HG03064 (cell line): Measurements from ENCODE around the gene IGF2BP1.
"Not testable (repeated sequence)": the region's sequence is repeated elsewhere in the genome, so short reads cannot be mapped to it uniquely, and the experiment has no call there.

Source experiments
- ATAC-seq: cut with Tn5 transposase; IDR thresholded peaks from one replicate; pipeline ENCODE4 v1.9.1; 2021; ENCODE audit warnings: low read depth; ENCODE audit not compliant: unreplicated experiment

Gene IGF2BP1

DNA sequence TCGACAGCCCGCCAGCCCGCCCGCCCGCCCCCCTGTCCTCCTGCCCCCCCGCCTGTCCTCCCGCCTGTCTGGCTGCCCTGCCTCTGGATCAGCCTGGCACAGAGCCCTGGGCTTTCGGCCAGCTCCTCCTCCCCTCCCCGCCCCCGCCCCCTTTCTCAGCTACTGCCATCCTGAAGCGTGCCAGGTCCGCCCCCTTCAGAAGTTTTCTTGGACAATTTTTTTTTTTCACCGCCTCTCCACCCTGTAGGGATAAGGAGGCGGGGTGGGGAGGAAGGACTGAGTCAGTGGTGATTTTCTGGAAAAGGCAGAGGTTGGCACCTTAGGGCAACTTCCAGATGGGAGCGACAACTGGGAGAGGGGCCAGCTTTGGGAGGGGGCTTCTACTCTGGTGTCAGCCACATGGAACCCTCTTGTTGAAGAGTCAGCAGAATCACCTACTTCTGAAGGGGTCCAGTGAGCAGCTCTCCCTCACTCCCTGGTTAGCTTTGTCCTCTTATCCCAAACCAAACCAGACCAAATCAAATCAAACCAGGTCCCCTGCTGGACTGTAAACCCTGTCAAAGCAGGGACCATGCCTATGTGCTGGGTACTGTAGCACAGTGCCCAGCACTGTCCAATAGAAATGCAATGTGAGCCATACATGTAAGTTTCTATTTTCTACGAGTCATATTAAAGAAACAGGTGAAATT lies 19.7 kb downstream of the IGF2BP1 start:
- ATAC-seq: no peak

DNA sequence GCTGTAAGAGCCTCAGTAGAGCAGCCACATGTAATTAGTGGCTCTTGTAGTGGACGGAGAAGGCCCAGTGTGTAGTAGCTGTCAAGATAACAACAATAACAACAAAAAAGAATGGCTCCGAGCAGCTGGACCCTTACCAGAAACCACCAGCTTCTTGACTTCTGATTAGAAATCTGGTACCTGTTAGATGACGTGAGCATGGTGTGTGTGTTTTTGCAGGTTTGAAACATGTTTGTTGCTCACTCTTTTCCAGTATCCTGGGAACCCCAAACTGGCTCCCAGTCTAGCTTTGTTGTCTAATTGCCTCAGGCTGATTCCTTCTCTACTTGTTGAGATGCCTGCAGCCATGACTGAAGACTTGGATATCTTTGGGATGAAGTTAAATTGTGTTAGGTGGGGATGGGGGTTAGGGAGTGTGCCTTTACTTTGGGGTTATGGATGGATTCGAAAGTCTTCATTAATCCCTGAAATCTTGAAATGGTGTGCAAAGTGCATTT lies 21.0 kb downstream of the IGF2BP1 start:
- no peak for ATAC-seq

DNA sequence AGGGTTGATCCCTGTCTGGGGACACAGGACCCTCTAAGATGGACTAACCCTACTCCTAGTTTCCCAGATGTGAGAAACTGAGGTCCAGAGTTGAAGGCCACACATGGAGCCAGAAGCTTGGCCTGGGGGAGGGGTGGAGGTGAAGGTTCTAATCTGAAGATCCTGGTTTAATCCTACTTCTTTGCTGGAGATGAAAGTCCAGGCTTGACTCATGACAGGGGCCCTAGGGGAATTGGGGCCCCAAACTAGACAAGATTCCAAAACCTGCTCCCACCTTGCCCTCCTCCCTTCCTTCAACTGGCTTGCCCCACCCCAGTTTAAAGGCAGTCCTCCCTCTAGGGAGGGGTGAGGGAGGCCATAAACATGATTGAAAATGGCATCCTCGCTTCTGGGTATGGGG lies 21.6 kb downstream of the IGF2BP1 start:
- ATAC-seq: no peak

DNA sequence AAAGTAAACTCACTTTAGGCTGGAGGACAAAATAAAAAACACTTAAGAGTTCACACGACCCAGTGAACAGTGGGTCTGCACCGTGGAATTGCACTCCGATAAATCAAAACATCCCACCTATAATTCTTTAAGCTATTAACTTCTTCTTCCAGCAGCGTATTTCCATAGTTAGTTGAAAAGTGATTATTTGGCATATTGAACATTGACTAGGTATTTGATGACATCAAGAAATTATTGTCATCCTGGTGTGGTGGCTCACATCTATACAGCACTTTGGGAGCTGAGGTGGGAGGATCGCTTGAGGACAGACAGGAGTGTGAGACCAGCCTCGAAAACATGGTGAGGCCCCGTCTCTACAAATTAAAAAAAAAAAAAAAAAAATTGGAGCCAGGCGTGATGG lies 23.4 kb downstream of the IGF2BP1 start:
- no peak for ATAC-seq

DNA sequence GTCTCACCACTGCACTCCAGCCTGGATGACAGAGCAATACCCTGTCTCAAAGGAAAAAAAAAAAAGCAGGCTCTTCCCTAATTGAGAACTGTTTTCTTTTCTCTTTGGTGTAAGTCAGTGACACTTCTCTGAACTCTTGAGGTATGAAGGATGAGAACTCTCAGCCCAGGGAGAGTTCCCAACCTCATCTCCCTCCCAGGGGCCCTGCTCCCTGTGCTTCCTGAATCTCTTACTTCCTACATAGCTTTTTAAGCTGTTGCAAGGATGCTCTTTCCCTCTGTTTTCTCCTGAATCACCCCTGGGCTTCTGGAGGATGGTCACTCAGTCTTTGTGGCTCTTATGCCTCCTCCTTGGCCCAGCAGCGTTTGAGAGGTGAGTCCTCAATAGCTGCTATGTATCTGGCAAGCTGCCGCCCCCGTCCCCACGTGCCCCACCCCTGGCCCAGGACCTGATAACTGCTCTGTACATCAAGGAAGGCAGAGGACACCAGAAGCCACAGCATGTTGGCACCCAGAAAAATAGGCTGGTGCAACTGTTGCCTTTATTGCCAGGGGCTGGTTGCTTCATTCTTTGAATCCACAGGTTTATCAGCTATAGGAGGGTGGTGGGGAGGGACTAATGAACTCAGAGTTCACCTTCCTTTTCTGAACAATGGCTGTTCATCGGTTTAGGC lies 24.0 kb downstream of the IGF2BP1 start:
- ATAC-seq: no peak

DNA sequence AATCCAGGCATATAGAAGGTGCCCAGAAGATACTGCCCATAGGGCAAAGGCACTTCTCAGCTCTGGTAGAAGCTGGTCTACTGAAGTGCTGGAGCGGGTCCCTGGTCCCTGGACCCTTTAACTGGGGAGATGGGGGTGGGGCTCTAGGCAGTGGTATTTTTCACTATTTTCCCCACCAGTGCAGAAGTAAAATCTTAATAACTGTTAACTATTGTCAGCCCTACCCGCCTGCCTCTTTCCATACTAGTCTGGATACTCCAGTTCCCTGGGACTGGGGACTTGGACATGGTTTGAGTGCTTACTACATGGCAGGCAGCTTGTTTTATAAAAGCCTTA lies 24.6 kb downstream of the IGF2BP1 start:
- ATAC-seq: no peak

DNA sequence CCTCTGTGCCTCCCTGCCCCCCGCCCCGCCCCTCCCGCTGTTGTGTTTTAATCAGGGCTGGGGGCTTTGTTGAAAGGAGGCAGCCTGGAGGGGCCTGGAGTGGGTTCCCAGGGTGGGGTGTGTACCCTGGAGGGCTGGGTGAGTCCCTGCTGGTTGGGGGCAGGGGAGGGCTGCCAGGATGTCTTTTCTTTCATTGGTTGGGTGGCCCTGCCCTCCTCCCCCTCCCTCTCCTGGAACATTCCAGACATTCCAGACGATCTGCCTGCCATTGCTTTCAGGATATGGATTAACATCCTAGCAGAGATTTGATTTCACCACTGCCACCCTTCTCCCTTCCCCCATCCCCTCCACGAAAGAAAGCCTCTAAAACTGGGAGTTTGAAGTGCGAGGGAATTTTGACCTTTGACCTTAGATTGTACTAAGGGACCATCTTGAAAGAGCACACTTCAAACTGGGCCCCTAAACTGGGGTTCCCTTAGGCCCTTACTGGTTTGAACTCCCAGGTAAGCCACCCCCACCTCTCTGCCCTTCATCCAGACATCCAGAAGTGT lies 25.3 kb downstream of the IGF2BP1 start:
- no peak for ATAC-seq

DNA sequence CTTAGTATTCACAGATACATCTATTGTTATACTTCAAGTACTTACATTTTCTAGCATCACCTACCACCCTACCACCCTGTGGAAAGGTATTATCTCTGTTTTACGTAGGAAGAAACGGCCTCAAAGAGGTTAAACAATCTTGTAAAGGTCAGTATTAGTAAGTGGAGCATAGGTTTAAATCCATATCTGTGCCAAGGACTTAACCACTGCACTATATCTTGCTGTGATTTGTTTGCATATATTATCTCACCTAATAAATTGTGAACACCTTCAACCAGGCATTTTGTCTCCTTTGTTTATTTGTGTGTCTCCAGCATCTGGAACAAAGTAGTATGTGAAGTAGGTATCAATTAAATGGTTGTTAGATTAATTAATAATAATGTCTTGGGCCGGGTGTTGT lies 27.3 kb downstream of the IGF2BP1 start:
- ATAC-seq: no peak

DNA sequence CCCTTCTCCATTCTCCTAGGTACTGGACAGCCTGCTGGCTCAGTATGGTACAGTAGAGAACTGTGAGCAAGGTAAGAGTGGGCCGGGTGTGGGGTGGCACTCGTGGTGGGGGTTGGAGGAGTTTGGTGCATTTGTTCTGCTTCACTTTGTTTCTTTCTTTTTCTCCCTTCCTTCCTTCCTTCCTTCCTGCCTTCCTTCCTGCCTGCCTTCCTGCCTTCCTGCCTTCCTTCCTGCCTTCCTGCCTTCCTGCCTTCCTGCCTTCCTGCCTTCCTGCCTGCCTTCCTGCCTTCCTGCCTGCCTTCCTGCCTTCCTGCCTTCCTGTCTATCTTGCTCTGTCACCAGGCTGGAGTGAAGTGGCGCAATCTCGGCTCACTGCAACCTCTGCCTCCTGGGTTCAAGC lies 29.3 kb downstream of the IGF2BP1 start:
- not testable (repeated sequence) for ATAC-seq

DNA sequence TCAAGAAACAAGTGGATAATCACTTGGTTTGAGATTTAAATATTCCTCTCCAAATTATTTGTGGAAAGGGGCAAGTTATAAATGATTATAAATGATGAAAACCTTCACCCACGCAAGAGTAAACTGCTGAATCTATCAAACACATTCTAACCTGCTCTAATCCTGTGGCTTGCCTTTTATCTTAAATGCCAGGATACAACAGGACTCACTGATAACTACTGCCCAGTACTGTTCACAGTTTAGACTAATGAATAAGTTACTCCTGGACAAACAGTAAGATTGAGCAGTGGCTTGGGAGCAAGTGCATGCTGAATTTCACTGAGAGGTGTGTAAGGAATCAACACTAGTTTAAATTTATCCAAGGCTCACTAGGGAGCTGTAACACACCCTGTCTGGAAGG lies 31.1 kb downstream of the IGF2BP1 start:
- no peak for ATAC-seq

DNA sequence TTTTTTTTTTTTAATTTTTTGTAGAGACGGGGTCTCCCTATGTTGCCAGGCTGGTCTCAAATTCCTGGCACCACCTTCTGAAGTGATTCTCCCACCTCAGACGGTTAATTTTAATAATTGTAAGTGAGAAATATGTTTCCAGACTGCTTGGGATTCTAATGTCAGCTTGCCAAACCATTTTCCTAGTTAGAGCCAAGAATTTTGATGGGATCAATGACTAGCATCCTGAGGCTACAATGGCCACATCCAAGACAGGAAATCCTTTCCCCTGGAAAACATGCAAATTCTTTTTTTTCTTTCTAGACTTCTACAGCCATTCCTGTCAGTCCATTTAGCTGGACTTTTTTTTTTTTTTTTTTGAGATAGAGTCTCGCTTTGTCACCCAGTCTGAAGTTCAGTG lies 32.6 kb downstream of the IGF2BP1 start:
- no peak for ATAC-seq

DNA sequence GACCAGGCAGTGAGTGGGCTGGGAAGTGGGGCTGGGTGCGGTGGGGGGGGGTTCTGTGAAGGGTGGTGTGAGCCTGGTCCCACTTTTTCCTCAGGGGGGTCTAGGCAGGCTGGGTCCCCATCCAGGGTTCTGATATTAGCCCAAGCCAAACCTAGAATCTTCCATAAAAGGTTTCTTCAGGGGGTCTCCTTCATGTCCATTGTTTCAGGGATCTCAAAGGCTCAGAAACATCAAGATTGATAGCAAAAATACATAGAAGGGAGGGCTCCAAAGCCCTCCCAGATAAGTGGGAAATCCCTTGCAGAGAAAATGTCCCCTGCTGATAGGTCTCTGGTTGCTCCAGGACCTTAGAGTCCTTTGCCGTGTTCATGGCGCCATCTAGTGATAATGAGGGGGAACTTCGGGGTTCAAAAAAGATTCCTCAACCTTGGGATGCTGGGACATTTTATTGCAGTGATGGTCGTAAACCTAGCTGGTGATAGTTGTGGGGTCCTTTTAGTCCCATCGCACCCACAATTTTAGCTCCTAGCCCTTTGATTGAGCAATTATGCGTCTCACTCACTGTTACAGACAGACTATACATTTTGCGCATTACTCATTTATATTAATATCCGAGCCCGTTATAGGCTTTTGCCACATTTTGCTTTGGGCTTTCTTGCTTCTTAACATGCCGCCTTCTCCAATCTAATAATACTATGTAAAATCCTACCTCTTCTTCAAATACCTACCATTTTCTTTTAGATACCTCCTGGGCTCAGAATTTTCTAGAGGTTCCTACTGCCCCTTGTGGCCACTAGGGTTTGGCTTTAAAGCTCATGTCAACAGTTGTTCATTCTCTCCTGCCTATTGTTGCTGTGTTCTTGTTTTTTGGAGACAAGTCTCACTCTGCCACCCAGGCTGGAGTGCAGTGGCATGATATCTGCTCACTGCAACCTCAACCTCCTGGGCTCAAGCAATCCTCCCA lies 35.1 kb downstream of the IGF2BP1 start:
- ATAC-seq: no peak

DNA sequence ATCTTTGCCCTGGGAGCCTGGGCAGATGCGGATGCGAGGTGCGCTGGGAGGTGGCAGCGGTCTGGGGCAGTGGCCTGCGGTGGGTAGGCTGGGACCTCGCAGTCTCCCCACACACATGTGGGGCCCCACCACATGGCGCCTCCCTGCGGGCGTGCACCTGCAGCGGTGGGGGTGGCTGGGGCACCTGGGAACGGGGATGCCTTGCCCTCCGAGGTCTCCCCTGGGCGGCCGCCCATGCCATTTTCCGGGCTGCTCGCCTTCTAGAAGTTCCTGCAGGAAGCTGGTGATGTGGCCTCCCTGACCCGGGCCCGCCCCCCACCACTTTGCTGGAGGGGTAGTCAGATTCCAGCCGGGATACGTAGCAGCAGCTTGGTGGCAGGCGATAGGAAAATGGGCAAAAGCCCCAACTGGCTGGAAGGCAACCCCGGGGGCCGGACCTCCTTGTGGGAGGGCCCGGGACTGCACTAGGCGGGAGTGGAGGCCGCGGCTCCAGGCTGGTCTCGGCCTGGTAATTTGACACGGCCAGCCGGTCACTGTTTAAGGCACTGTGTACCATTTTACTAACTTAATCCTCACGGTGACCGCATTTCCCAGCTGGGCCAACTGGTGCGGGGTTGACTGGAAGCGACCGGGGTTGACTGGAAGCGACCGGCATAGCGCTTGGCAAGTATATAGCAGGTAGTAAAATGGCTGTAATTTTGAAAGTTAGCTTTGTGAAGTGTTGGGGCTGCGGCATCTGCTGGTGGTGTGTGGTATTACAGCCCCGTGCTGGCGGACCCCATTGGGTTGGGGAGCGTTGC lies 38.5 kb downstream of the IGF2BP1 start:
- no peak for ATAC-seq

DNA sequence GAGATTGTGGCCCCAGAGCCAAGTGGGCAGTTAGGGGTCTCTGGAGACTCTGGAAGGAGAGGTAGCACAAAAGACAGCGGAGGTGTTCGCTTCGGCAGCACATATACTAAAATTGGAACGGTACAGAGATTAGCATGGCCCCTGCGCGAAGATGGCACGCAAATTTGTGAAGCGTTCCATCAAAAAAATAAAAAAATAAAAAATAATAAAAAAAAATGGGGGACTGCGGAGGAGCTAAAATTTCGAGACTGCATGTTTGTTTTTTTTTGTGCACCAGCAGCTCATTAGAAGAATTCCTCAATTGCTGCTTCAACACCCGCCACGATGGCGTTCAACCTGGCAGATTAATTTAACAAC lies 39.1 kb downstream of the IGF2BP1 start:
- ATAC-seq: no peak

DNA sequence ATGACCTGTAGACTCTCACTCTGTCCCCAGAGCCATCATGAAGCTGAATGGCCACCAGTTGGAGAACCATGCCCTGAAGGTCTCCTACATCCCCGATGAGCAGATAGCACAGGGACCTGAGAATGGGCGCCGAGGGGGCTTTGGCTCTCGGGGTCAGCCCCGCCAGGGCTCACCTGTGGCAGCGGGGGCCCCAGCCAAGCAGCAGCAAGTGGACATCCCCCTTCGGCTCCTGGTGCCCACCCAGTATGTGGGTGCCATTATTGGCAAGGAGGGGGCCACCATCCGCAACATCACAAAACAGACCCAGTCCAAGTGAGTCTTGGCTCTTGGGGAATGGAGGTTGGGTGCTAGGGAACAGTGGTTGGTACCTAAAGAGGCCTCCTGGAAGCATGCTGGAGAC lies 41.0 kb downstream of the IGF2BP1 start:
- no peak for ATAC-seq

DNA sequence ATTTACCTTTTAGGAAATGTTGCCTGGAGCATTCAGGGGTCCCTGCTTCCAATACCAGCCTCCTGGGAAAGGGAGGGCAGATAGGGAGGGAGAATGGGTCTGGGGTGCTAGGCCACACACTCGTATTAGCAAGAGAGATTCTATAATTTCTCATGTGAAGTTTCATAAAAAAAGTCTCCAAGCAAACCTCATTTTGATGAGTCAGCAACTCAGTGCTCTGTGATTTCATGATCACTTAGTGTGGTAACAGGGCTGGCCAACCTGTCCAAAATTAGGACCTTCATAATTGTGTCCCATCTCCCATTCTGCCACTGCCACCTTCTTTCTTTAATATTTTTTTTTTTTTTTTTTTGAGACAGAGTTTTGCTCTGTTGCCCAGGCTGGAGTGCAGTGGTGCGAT lies 41.4 kb downstream of the IGF2BP1 start:
- ATAC-seq: no peak

DNA sequence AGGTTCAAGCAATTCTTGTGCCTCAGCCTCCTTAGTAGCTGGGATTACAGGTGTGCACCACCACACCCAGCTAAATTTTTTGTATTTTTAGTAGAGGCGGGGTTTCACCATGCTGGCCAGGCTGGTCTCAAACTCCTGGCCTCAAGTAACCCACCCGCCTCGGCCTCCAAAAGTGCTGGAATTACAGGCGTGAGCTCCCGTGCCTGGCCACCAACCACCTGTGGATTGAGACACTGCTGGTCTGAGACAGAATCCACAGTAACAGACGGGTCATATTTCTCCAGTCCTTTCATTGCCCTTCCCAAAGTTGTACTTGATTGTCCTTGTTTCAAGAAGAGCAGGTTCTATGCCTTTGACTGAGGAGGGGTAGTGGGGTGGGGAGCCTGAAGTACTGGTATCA lies 42.3 kb downstream of the IGF2BP1 start:
- not testable (repeated sequence) for ATAC-seq

DNA sequence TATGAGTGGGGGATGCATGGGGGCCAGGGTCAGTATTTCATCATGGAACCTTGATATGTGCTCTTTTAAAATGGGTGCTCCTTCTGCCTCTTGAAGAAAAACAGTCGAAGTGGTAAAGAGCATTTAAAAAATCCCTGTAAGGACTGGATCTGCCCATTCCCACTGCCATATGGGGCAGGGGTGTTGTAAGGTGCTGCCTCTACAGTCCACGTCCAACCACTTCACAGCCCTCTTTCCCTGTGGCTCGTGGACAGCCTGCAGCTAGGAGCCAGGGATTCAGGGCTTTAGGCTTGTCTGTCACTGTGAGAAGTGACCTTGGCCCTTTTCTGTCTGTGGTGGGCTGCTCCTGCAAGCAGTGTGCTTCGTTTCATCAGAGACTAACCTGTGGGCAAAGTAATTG lies 44.3 kb downstream of the IGF2BP1 start:
- no peak for ATAC-seq

DNA sequence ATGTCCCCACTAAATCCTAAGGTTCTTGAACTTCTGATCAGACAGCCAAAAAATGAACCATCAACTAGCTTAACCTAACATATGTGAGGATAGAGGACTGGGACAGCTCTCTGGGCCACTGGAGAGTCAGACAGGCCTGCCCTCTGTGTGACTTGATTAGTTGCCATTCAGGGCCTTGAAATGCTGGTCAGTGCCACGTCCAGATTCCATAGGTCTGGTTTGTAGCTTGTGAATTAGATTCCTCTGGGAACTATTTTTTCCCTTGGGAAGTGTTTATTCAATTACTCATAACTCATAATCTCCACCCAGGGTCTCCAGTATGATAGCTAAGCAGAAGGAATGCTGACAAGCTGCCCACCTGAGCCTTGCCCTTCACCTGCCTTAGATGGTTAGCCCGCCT lies 48.2 kb downstream of the IGF2BP1 start:
- no peak for ATAC-seq

DNA sequence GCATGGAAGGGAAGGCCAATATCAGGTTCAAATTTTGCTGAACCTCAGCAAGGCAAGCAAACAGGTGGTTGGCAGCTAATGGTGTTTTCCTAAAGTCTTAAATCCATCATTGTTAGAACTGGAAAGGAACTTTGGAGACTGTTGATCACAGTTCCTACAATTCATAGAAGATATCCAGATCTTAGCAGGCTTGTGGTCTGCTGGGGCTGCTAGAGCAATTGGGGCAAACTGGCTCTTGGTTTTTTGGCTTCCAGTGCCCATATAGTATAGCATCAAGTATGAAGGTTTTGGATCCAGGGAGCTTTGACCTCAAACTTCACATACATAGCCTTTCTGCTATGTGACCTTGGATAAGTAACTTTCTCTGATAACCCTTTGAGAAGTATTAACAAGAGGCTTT lies 49.7 kb downstream of the IGF2BP1 start:
- ATAC-seq: no peak
